GM19463 (cell line): ENCODE data around the gene FZD2.
"Not testable (repeated sequence)": the region's sequence is repeated elsewhere in the genome, so short reads cannot be mapped to it uniquely, and the experiment has no call there.

Experiments used
- ATAC-seq: cut with Tn5 transposase; IDR thresholded peaks from one replicate; pipeline ENCODE4 v1.9.1; 2021; ENCODE audit warnings: mild to moderate bottlenecking, moderate library complexity; ENCODE audit not compliant: unreplicated experiment

Gene FZD2

GRCh38 chr17:44546671-44547606 is 10.3 kb upstream of the FZD2 start:
- ATAC-seq = no peak

GRCh38 chr17:44547625-44548267 is 9.5 kb upstream of the FZD2 start:
- no peak for ATAC-seq

- no peak for ATAC-seq
Observed at GRCh38 chr17:44548376-44549230, 8.7 kb upstream of the FZD2 start.

- ATAC-seq = no peak
Observed at GRCh38 chr17:44549686-44550085, 7.6 kb upstream of the FZD2 start.

GRCh38 chr17:44552361-44552760 is 4.9 kb upstream of the FZD2 start:
- no peak for ATAC-seq

GRCh38 chr17:44555099-44555498 is 2.2 kb upstream of the FZD2 start:
- ATAC-seq = no peak

GRCh38 chr17:44556166-44556831 is 985 bp upstream of the FZD2 start:
- ATAC-seq = no peak

- ATAC-seq = no peak
Observed at GRCh38 chr17:44557651-44558285, 484 bp downstream of the FZD2 start.

- ATAC-seq = no peak
Observed at GRCh38 chr17:44558334-44558709, 1.0 kb downstream of the FZD2 start.

GRCh38 chr17:44558710-44559633 is 1.7 kb downstream of the FZD2 start:
- no peak for ATAC-seq

GRCh38 chr17:44559634-44560554 is 2.6 kb downstream of the FZD2 start:
- ATAC-seq = no peak

- ATAC-seq = no peak
Observed at GRCh38 chr17:44561237-44561623, 3.9 kb downstream of the FZD2 start.

GRCh38 chr17:44564429-44564828 is 7.1 kb downstream of the FZD2 start:
- no peak for ATAC-seq

GRCh38 chr17:44565866-44566443 is 8.7 kb downstream of the FZD2 start:
- no peak for ATAC-seq

GRCh38 chr17:44568311-44568944 is 11.1 kb downstream of the FZD2 start:
- not testable (repeated sequence) for ATAC-seq

GRCh38 chr17:44568945-44569858 is 11.9 kb downstream of the FZD2 start:
- ATAC-seq = no peak
